NB4 (cell line): ENCODE measurements around the gene PUM2.

Source experiments
- DNase-seq: peaks from one replicate; pipeline ENCODE4 v3.0.0; 2010; ENCODE audit warnings: low read depth
- H3K4me3 ChIP-seq: one replicate; pipeline ENCODE4 v1.5.1; 2011; ENCODE audit warnings: mild to moderate bottlenecking, low read depth, low read length, moderate library complexity
- CTCF ChIP-seq: IDR thresholded peaks from one replicate; pipeline ENCODE4 v1.5.1; 2012; ENCODE audit warnings: low read depth, low read length
- MAX ChIP-seq: IDR thresholded peaks from 2 replicates; pipeline ENCODE4 v1.6.1; 2011; ENCODE audit warnings: low read depth, low read length
- MYC ChIP-seq: IDR thresholded peaks from 2 replicates; pipeline ENCODE4 v1.6.1; 2011; ENCODE audit warnings: low read depth, low read length
- POLR2A ChIP-seq: IDR thresholded peaks from 2 replicates; pipeline ENCODE4 v1.6.1; 2011; ENCODE audit warnings: mild to moderate bottlenecking; ENCODE audit not compliant: insufficient read length; ENCODE audit errors: extremely low read depth

The PUM2 gene

GRCh38 chr2:20314562-20315501 is 35.8 kb downstream of the PUM2 start:
- no peak for TF ChIP-seq CTCF
- TF ChIP-seq MAX = no peak
- TF ChIP-seq POLR2A = no peak
- no peak for TF ChIP-seq MYC
- H3K4me3 ChIP-seq = no peak overlapping the region
- DNase-seq = no peak

- no peak for TF ChIP-seq CTCF
- DNase-seq = no peak
- H3K4me3 ChIP-seq = no peak overlapping the region
These were observed 37.0 kb downstream of the PUM2 start for GRCh38 chr2:20313659-20314058.

- TF ChIP-seq CTCF (no peak), MAX (no peak), MYC (no peak), POLR2A (no peak)
- H3K4me3 ChIP-seq = no peak overlapping the region
- DNase-seq = no peak
These were observed 41.6 kb downstream of the PUM2 start for GRCh38 chr2:20309001-20309400.

- TF ChIP-seq MAX (no peak), CTCF (no peak)
- DNase-seq = no peak
- no peak overlapping the region for H3K4me3 ChIP-seq
These were observed 43.3 kb downstream of the PUM2 start for GRCh38 chr2:20307311-20307710.

GRCh38 chr2:20304411-20304810 is 46.2 kb downstream of the PUM2 start:
- no peak for DNase-seq
- TF ChIP-seq POLR2A (no peak), CTCF (no peak), MYC (no peak), MAX (no peak)
- H3K4me3 ChIP-seq = no peak overlapping the region

- no peak for DNase-seq
- no peak for TF ChIP-seq MYC
- H3K4me3 ChIP-seq = no peak overlapping the region
These were observed 46.7 kb downstream of the PUM2 start for GRCh38 chr2:20303966-20304365.
